Stomach (tissue), 4 donors: Measurements from ENCODE around the gene LRRC46.

Experiments used
- EP300 ChIP-seq: sonication (generic); formaldehyde crosslinking; IDR thresholded peaks from one replicate; pipeline ENCODE4 v1.6.1; 2017; ENCODE audit warnings: antibody characterized with exemption
- POLR2A ChIP-seq, 4 donors: fragments of 450-650 bp; IDR thresholded peaks; one replicate each; pipeline ENCODE4 v1.6.1; 2016; ENCODE audit warnings: antibody characterized with exemption in 4 of 4, control low read depth in 2 of 4, mild to moderate bottlenecking in 1 of 4, moderate library complexity in 1 of 4
- POLR2AphosphoS5 ChIP-seq, 3 donors: sonication (generic); formaldehyde crosslinking; IDR thresholded peaks; one replicate each; pipeline ENCODE4 v1.6.1; 2016; ENCODE audit warnings: antibody characterized with exemption in 3 of 3
- TF ChIP-seq, protein P1 (sequence below), 7 experiments: fragments of 450-650 bp in 4 of 7; fragments of 200-600 bp in 3 of 7; sonication (generic) in 3 of 7; IDR thresholded peaks; one replicate each; pipeline ENCODE4 v1.5.1; 2016 to 2019; ENCODE audit warnings: antibody characterized with exemption in 7 of 7, control low read depth in 2 of 7, mild to moderate bottlenecking in 1 of 7

- TF ChIP-seq, protein P1, sequence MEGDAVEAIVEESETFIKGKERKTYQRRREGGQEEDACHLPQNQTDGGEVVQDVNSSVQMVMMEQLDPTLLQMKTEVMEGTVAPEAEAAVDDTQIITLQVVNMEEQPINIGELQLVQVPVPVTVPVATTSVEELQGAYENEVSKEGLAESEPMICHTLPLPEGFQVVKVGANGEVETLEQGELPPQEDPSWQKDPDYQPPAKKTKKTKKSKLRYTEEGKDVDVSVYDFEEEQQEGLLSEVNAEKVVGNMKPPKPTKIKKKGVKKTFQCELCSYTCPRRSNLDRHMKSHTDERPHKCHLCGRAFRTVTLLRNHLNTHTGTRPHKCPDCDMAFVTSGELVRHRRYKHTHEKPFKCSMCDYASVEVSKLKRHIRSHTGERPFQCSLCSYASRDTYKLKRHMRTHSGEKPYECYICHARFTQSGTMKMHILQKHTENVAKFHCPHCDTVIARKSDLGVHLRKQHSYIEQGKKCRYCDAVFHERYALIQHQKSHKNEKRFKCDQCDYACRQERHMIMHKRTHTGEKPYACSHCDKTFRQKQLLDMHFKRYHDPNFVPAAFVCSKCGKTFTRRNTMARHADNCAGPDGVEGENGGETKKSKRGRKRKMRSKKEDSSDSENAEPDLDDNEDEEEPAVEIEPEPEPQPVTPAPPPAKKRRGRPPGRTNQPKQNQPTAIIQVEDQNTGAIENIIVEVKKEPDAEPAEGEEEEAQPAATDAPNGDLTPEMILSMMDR (IDR thresholded peaks at IDR 0.05), result no peak
- no peak for TF ChIP-seq POLR2A (IDR thresholded peaks at IDR 0.05)
- no peak for TF ChIP-seq EP300
- no peak for TF ChIP-seq POLR2AphosphoS5 (IDR thresholded peaks at IDR 0.05)
Measured at GRCh38 chr17:47792457-47792856, 39.0 kb upstream of the LRRC46 start.
